Measurements from ENCODE around the gene ABCC3.

- TF ChIP-seq, protein P1, sequence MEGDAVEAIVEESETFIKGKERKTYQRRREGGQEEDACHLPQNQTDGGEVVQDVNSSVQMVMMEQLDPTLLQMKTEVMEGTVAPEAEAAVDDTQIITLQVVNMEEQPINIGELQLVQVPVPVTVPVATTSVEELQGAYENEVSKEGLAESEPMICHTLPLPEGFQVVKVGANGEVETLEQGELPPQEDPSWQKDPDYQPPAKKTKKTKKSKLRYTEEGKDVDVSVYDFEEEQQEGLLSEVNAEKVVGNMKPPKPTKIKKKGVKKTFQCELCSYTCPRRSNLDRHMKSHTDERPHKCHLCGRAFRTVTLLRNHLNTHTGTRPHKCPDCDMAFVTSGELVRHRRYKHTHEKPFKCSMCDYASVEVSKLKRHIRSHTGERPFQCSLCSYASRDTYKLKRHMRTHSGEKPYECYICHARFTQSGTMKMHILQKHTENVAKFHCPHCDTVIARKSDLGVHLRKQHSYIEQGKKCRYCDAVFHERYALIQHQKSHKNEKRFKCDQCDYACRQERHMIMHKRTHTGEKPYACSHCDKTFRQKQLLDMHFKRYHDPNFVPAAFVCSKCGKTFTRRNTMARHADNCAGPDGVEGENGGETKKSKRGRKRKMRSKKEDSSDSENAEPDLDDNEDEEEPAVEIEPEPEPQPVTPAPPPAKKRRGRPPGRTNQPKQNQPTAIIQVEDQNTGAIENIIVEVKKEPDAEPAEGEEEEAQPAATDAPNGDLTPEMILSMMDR (IDR thresholded peaks at IDR 0.05), result no peak
- no peak for TF ChIP-seq POLR2AphosphoS5 (IDR thresholded peaks at IDR 0.05)
These were observed 2.1 kb downstream of the ABCC3 start for GRCh38 chr17:50636804-50637195.
